Heart left ventricle (tissue), 13 donors: Measurements from ENCODE around the gene SLC11A2.

Source experiments
- POLR2A ChIP-seq, 2 donors: fragments of 450-650 bp; IDR thresholded peaks; one replicate each; pipeline ENCODE4 v1.6.1; 2017; ENCODE audit warnings: antibody characterized with exemption in 2 of 2, mild to moderate bottlenecking in 2 of 2, moderate library complexity in 2 of 2
- TF ChIP-seq, protein P1 (sequence below), 12 donors: fragments of 200-600 bp; sonication (generic) in 4 of 12; IDR thresholded peaks; one replicate each; pipeline versions ENCODE4 v1.5.0 to v1.8.0; 2018 to 2022; ENCODE audit warnings: antibody characterized with exemption in 12 of 12, mild to moderate bottlenecking in 5 of 12
- donor health status: ischemic (EF 13 %, LVEDD 7.1; RV severe dilation, severe dysfunction).
- donor health status: DM: no; HTN: yes; CAD: no.
- donor health status: DM: no; HTN: no; CAD: no.
- donor health status: ischemic (EF 25% LVEDD 6.9; RV normal size, moderate dysfunction).
- donor health status: ischemic (EF 25% LVEDD 5.7; RV mildly dilated, moderate dysfunction).
- donor health status: ischemic (EF 35%, LVEDD 5.7; RV mildly dilated, moderate dysfunction).
- donor health status: nonischemic (EF 11% LVEDD 7.7; RV severe dilation, severe dysfunction).
- donor health status: DM: yes; HTN: yes; CAD: no.
- donor health status: PGD.
- donor health status: ischemic (EF 29% LVEDD 5.4; RV normal size, mild dysfunction).
- donor health status: nonischemic (EF 23%, LVEDD 6.1; RV moderate dilation, normal function).

DNA sequence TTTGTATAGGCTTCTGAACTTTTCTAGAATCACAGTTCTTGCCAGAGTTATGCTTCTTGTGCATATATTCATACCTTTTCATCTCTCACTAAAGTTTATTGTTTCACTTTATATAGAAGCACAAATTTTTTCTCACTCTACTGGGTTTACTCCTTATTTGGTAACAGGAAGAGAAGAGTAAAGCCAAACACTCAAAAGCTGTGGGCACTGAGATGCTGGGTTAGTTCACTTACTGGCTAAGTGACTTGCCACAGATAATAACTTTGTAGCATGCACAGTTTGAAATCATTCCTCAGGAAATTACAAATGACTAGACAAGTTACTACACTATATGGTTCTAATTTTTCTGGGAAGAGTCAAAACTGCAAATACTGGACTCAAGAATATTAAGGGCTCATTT is 66.1 kb downstream of the SLC11A2 start:
- TF ChIP-seq POLR2A (IDR thresholded peaks at IDR 0.05), result no peak
- TF ChIP-seq, protein P1, sequence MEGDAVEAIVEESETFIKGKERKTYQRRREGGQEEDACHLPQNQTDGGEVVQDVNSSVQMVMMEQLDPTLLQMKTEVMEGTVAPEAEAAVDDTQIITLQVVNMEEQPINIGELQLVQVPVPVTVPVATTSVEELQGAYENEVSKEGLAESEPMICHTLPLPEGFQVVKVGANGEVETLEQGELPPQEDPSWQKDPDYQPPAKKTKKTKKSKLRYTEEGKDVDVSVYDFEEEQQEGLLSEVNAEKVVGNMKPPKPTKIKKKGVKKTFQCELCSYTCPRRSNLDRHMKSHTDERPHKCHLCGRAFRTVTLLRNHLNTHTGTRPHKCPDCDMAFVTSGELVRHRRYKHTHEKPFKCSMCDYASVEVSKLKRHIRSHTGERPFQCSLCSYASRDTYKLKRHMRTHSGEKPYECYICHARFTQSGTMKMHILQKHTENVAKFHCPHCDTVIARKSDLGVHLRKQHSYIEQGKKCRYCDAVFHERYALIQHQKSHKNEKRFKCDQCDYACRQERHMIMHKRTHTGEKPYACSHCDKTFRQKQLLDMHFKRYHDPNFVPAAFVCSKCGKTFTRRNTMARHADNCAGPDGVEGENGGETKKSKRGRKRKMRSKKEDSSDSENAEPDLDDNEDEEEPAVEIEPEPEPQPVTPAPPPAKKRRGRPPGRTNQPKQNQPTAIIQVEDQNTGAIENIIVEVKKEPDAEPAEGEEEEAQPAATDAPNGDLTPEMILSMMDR (IDR thresholded peaks at IDR 0.05), result no peak
